Mesothelial cell of epicardium (in vitro differentiated cells): Measurements from ENCODE around the gene MAMLD1. TPM values are rescaled to one million over a fixed set of nuclear protein-coding genes. Genes with fewer than 3 reads are reported as not detected.

ENCODE experiments used
- DNase-seq, 2 experiments: peaks; one replicate each; pipeline ENCODE4 v3.0.0; 2021; ENCODE audit warnings: low spot score in 2 of 2; ENCODE audit not compliant: unreplicated experiment in 2 of 2
- H3K27ac Mint-ChIP-seq: 2 replicates; pipeline ENCODE4 v1.8.0; 2021; ENCODE audit warnings: mixed read lengths
- H3K27me3 Mint-ChIP-seq: 2 replicates; pipeline ENCODE4 v1.8.0; 2021; ENCODE audit warnings: low read depth, mixed read lengths
- H3K36me3 Mint-ChIP-seq: 2 replicates; pipeline ENCODE4 v1.8.0; 2021; ENCODE audit warnings: mixed read lengths
- H3K4me1 Mint-ChIP-seq: 2 replicates; pipeline ENCODE4 v1.8.0; 2021; ENCODE audit warnings: mixed read lengths
- H3K4me3 Mint-ChIP-seq: 2 replicates; pipeline ENCODE4 v1.8.0; 2021; ENCODE audit warnings: mild to moderate bottlenecking, moderate library complexity, mixed read lengths
- H3K9me3 Mint-ChIP-seq: 2 replicates; pipeline ENCODE4 v1.8.0; 2021; ENCODE audit warnings: mixed read lengths
- CTCF ChIP-seq: fragments of 200-600 bp; sonication (generic); IDR thresholded peaks from one replicate; pipeline ENCODE4 v1.5.0; 2021; ENCODE audit warnings: antibody characterized with exemption; ENCODE audit not compliant: unreplicated experiment
- total RNA-seq: library from RNA; stranded (reverse); gene quantifications from 3 replicates; pipeline ENCODE4 v1.2.1, GENCODE V29; 2021

Gene MAMLD1
- total RNA-seq, 1 donor from 2014 or later: 1.4 TPM

- no peak for TF ChIP-seq CTCF
- H3K27ac Mint-ChIP-seq: no peak overlapping the region
- DNase-seq: peak in 1 of 2 experiments; percentile 47
- peaks cover 3% of the 10 kb centered on the region for H3K9me3 Mint-ChIP-seq
- peak overlapping the region; percentile 78 for H3K4me3 Mint-ChIP-seq
- H3K27me3 Mint-ChIP-seq: peaks cover 43% of the 10 kb centered on the region
- H3K36me3 Mint-ChIP-seq: no peaks in the 10 kb centered on the region
- peaks cover 16% of the 10 kb centered on the region for H3K4me1 Mint-ChIP-seq
Observed at GRCh38 chrX:150365990-150366911, 3.1 kb downstream of the MAMLD1 start.

- peak overlapping the region; percentile 78 for H3K4me3 Mint-ChIP-seq
- peaks cover 35% of the 10 kb centered on the region for H3K27me3 Mint-ChIP-seq
- H3K4me1 Mint-ChIP-seq: peaks cover 10% of the 10 kb centered on the region
- peak overlapping the region; percentile 47 for H3K27ac Mint-ChIP-seq
- peaks cover 3% of the 10 kb centered on the region for H3K9me3 Mint-ChIP-seq
- no peak for DNase-seq
- no peaks in the 10 kb centered on the region for H3K36me3 Mint-ChIP-seq
- TF ChIP-seq CTCF: no peak
Observed at GRCh38 chrX:150366951-150367545, 3.9 kb downstream of the MAMLD1 start.

DNA sequence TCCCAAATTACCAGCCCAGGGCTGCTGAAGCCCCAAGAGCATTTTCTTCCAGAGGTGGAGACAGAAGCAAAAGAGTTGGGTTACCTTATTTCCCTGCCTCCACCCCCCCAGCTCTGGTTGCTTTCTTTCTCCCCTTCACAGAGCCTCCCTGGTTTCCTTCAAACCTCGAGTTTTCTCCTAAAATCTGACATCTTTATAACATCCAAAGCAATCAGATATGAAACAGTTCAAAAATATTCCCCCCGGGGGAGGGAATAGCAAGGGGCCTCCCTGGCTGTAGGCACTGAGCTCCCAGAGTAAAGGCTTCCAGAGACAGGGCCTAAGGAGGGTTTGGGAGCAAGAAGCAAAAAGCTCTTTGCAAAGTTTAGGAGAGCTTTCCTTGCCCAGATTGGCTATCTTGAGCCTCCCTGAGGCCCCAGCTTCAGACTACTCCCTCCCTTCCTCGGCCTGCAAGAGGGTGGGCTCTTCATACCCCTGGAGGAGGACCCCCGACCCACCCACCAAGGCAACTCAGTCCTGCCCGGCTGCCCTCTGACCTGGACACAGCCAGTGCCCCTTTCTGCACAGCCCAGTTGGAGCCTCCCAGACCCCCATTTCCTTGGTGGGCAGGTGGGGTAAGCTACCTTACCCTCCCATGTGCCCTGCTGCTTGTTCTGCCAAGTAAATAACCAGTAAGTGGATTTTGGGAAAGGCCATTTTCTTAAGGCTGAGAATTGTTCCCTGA, 7.6 kb downstream of the MAMLD1 start:
- peaks cover 5% of the 10 kb centered on the region for H3K4me1 Mint-ChIP-seq
- H3K27me3 Mint-ChIP-seq: peaks cover 14% of the 10 kb centered on the region
- H3K9me3 Mint-ChIP-seq: peaks cover 7% of the 10 kb centered on the region
- no peak overlapping the region for H3K4me3 Mint-ChIP-seq
- no peak for DNase-seq
- no peak overlapping the region for H3K27ac Mint-ChIP-seq
- no peaks in the 10 kb centered on the region for H3K36me3 Mint-ChIP-seq
- no peak for TF ChIP-seq CTCF

DNA sequence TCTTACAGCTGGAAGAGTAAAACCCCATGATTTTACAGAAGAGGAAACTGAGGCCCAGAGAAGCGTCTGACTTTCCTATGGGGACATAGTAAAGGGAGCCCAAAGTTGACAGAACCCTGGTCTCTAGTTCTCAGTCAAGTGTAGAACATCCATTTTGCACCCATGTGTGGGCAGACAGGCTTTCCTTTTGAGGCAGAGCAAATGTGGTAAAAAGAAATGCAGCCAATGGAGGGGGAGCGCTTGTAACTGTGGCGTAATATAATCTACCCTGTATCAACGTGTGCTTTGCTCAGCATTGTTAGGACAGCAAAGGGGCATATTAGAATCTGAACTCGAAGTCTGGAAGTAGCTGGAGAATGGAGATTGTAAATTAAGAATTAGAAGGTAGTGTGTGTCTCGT, 8.8 kb downstream of the MAMLD1 start:
- peaks cover 3% of the 10 kb centered on the region for H3K27me3 Mint-ChIP-seq
- no peak overlapping the region for H3K27ac Mint-ChIP-seq
- TF ChIP-seq CTCF: no peak
- peaks cover under 1% of the 10 kb centered on the region for H3K4me1 Mint-ChIP-seq
- no peak overlapping the region for H3K4me3 Mint-ChIP-seq
- peaks cover 7% of the 10 kb centered on the region for H3K9me3 Mint-ChIP-seq
- DNase-seq: no peak
- no peaks in the 10 kb centered on the region for H3K36me3 Mint-ChIP-seq

- H3K4me3 Mint-ChIP-seq: no peak overlapping the region
- H3K27ac Mint-ChIP-seq: no peak overlapping the region
- H3K9me3 Mint-ChIP-seq: peaks cover 7% of the 10 kb centered on the region
- H3K27me3 Mint-ChIP-seq: no peaks in the 10 kb centered on the region
- TF ChIP-seq CTCF: no peak
- no peak for DNase-seq
- no peaks in the 10 kb centered on the region for H3K4me1 Mint-ChIP-seq
- H3K36me3 Mint-ChIP-seq: no peaks in the 10 kb centered on the region
Observed at GRCh38 chrX:150372280-150372679, 9.2 kb downstream of the MAMLD1 start.
